Stimulated activated CD8-positive, alpha-beta memory T cell treated with anti-CD3 and anti-CD28 coated beads, Interleukin-4, amount 100 ng/mL, for 1 hour (primary cell): ENCODE measurements around the gene CACNG7.

Experiments used
- DNase-seq, 2 donors: peaks; one replicate each; pipeline ENCODE4 v3.0.0-alpha.2; 2020; ENCODE audit warnings: low read depth in 2 of 2, low spot score in 1 of 2

Gene CACNG7

DNA sequence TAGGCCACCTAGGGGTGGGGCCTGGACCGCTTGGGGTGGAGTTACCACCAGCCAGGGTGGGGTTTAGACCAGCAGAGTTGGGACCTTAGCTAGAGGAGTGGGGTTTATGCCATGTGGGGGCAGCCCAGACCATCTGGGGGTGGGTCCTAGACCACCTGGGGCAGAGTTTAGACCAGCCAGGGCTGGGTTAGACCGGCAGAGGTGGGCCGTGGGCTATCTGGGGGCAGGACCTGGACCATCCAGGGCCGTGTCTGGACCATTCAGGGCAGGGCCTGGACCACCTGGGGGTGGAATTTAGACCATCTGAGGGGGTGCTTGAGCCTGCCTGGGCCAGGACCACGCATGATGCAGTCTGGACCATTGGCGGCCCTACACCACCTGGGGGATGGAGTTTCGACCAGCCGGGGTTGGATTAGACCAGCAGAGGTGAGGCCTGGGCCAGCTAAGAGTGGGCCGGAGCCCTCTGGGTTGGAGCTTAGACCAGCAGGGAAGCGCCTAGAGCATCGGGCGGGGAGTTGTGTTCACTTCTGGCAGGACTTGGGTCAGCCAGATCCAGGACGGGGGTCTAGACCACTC, 72.4 kb downstream of the CACNG7 start:
- no peak for DNase-seq

DNA sequence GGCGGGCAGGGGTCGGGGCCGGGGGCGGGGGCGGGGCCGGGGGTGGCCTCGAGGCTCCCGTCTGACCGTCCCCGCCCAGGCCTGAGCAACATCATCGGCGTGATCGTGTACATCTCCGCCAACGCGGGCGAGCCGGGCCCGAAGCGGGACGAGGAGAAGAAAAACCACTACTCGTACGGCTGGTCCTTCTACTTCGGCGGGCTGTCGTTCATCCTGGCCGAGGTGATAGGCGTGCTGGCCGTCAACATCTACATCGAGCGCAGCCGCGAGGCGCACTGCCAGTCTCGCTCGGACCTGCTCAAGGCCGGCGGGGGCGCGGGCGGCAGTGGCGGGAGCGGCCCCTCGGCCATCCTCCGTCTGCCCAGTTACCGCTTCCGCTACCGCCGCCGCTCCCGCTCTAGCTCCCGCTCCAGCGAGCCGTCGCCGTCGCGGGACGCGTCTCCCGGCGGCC, 72.9 kb downstream of the CACNG7 start:
- no peak for DNase-seq

DNA sequence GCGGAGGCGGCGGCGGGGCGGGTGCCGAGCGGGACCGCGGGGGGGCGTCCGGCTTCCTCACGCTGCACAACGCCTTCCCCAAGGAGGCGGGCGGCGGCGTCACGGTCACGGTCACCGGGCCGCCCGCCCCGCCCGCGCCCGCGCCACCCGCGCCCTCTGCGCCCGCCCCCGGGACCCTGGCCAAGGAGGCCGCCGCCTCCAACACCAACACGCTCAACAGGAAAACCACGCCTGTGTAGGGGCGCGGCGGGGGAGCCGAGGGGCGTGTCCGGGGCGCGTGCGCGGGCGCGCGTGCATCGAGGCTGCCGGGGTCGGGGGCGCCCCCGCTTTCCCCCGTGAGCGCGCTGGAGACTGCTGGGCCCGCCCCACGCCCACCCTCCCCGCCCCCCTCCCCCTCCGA, 73.5 kb downstream of the CACNG7 start:
- DNase-seq, result no peak

DNA sequence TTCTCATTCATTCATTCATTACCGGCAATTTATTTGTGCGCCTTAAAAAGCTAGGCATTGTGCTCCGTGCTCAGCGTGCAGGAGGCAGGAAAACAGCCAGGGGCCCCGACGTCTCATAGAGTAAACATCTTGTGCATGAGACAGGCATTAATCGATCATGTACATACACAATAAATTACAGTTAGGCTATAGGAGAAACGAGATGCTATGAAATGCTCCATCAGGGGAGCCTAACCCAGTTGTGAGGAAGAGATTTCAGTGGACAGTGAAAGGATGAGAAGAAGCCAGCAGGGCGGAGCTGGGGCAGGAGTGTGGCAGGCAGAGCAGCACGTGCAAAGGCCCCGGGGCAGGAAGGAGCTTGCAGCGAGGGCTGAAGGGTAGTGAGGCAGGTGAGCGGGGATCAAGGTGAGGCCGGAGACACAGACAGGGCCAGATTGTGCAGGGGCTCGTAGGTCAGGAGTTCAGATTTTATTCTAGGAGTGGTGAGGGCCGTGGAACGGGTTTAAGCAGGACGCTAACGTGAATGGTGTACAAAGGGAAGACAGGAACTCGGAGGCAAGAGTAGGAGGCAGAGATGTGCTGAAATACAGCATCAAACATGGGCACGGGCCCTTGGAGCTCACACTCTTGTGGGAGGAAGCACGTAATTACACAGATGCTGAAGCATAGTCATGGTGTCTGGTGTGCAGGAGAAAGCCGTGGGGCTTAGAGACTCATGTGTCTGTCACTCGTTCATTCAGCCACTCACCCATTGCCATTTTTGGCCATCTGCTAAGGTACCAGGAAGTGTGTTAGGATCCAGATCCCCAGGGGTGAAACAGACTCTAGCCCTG, 74.6 kb downstream of the CACNG7 start:
- DNase-seq, result no peak

DNA sequence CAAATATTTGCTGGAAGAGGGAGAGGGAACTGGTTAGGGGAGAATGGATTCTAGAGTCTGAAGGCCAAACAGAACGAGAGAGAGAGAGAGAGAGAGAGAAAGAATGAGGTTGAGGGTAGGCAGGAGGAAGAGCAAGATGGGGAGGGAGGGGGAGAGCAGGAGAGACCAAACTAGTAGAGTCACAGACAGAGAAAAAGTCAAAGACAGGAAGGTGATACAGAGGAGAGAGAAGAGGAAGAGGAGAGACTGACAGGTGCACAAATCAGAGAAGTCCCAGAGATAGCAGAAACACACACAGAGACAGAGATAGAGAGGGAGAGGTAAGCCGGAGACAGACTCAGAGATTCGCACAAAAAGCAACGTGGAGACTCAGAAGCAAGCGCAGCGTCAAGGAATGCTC, 76.8 kb downstream of the CACNG7 start:
- DNase-seq, result no peak

DNA sequence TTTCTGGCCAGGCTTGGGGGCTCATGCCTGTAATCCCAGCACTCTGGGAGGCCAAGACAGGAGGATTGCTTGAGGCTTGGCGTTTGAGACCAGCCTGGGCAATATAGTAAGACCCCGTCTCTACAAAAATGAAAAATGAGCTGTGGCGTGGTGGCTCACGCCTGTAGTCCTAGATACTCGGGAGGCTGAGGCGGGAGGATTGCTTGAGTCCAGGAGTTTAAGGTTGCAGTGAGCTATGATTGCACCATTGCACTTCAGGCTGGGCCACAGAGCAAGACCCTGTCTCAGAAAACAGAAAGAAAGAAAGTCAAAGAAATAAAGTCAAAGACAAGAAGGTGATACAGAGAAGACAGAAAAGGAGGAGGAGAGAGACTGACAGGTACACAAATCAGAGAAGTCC, 79.9 kb downstream of the CACNG7 start:
- no peak for DNase-seq

DNA sequence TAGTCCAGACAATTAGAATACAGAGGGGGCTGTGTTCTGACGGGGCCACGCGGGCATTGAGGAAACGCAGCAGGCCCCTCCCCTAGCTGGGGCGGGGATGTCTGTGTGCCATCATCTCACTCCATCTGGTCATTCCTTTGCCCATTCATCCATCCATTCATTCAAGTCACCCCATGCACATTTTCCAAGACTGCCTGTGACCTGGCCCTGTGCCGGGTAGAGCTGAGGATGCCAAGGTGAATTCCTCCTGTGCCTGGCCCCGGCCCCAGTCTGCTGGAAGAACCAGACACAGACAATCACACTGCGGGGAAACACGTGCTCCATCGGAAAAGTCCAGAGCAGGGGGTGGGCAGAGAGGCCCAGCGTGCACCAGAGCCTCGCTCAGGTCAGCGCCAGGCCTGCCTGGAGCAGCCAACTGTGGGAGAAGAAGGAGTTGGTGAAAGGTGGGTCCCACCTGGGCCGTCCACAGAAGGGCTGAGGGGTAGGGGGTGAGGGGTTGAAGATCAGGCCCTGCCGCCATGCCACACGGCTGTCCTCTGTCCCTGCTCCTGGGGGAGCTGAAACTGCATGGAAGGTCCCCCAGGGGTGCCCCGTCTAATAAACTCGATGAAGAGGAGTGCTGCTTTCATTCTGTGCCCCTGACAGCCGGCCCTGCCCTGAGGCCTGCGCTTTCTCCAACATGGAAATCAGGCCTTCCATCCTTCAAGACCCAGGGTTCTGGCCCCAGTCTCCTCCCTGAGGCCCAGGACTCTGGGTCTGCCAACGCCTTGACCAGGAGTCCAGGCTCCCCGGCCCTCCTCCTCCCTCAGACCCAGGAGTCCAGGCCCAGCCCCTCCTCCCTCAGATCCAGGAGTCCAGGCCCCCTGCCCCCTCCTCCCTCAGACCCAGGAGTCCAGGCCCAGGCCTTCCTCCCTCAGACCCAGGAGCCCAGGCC, 80.8 kb downstream of the CACNG7 start:
- no peak for DNase-seq

DNA sequence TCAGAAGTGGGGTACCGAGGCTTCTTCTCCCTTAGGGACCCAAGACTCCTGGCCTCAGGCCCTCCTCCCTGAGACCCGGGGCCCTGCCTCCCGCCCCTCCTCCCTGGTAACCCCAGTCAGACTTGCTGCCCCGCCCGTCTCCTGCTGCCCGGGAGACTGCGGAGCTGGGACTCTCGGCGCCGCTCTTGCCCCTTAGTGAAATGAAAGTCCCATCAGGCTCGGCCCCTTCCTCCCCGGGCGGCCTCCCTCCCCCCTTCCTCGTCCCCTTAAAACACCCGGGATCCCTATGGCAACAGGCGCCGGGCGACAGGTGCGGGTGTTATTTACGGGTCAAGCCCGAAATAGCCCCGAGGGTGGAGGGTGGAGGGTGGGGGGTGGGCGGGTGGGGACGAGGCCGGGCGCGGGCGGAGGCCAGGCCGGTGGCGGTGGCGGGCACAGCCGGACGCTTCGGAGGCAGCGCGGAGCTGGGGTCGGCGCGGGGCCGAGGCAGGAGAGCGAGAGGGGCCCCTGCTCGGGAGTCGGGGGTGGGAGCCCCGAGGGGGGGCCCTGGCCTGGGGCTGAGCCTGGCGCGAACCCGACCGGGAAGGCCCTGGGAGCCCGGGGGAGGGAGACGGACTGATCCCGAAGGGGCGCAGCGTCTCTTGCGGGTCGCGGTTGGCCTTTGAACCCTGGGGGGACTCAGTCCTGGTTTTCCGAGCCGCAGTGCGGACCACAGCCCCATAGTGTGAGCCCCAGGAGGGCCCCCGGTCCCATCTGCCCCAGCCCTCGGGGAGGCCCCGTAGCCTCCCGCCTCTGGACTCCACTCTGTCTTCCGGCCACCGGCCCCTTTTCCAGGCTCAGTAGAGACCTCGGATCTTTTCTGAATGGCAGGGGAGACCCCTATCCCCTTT, 82.4 kb downstream of the CACNG7 start, which contains the start of gene CACNG6:
TSS of gene CACNG6 (plus strand) at position 414 of the 890 bp plus-strand sequence. CDS start 1,241 bp downstream, outside the sequence.
- no peak for DNase-seq

DNA sequence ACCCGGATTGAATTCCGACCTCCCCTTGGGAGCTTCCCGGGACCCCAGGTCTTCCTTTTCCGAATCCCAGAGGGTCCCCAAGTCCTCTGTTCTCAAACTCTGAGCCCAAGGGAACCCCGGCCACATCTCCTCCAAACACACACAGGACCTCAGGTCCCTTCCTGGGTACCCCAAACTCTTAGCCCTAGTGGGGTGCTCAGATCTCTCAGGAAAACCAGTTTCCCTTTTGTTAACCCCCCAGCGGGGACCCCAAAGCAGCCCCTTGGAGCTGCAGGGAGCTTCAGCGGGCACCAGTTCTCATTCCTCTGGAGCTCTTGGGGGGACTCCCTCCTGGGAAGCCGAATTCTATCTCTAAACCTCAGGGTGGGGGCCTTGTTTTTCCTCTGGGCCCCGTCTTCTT, 83.1 kb downstream of the CACNG7 start:
- no peak for DNase-seq

DNA sequence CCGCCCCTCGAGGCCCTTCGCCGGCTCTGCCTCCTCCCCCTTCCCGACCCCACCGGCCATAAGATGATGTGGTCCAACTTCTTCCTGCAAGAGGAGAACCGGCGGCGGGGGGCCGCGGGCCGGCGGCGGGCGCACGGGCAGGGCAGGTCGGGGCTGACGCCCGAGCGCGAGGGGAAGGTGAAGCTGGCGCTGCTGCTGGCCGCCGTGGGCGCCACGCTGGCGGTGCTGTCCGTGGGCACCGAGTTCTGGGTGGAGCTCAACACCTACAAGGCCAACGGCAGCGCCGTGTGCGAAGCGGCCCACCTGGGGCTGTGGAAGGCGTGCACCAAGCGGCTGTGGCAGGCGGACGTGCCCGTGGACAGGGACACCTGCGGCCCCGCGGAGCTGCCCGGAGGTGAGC, 83.7 kb downstream of the CACNG7 start:
- DNase-seq, result no peak

DNA sequence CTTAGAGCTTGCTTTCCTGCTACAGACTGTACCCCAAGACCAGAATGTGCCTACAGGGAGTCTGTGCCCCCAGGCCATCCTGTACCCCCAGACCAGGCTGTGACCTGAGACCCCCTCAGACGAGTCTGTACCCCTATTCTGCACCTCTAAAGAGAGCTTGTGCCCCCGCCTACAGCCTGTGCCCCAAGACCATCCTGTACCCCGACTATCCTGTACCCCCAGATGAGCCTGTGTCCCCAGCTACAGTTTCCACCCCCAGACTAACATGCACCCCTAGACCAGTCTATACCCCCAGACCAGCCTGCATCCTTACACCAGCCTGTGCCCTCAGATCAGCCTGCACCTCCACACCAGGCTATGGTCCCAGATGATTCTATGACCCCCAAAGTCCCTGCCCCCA, 84.4 kb downstream of the CACNG7 start:
- no peak for DNase-seq
